H1 (cell line): Measurements from ENCODE around the gene LRBA. TPM values are rescaled to one million over a fixed set of nuclear protein-coding genes. Genes with fewer than 3 reads are reported as not detected.

Experiments
- CHD7 ChIP-seq: fragments of 300-600 bp; sonication (generic); IDR thresholded peaks from 2 replicates; pipeline ENCODE4 v1.7.1; 2012; ENCODE audit warnings: low read length, moderate library complexity, mild to moderate bottlenecking, inconsistent platforms; ENCODE audit not compliant: insufficient replicate concordance
- CTBP2 ChIP-seq: IDR thresholded peaks from 2 replicates; pipeline ENCODE4 v1.7.0; 2011; ENCODE audit warnings: borderline replicate concordance, mild to moderate bottlenecking, moderate library complexity, mixed read lengths, low read length; ENCODE audit not compliant: insufficient read depth, insufficient read length
- EGR1 ChIP-seq: IDR thresholded peaks from 2 replicates; pipeline ENCODE4 v1.6.1; 2011; ENCODE audit warnings: low read depth, low read length, borderline replicate concordance
- GTF2F1 ChIP-seq: IDR thresholded peaks from 2 replicates; pipeline ENCODE4 v1.6.1; 2012; ENCODE audit warnings: low read depth, low read length, improper control_type of control experiment, borderline replicate concordance
- KDM4A ChIP-seq: IDR thresholded peaks from one replicate; pipeline ENCODE4 v1.7.1; 2012; ENCODE audit warnings: low read depth, mild to moderate bottlenecking, moderate library complexity, low read length, inconsistent platforms; ENCODE audit not compliant: severe bottlenecking
- polyA plus RNA-seq, 7 experiments: library from polyadenylated mRNA; depleted of rRNA in 3 of 7; stranded (reverse) in 5 of 7; unstranded in 2 of 7; fragments of >200 nt in 5 of 7; fragments of 200-250 nt in 2 of 7; gene quantifications; 1 replicate in 5 of 7; 2 replicates in 1 of 7; 4 replicates in 1 of 7; pipeline versions ENCODE4 v1.2.1 to v1.2.3, GENCODE V29; 2011 to 2013; ENCODE audit warnings: missing spikeins in 2 of 7, mixed read lengths in 2 of 7
- total RNA-seq: library from RNA; stranded (reverse); fragmentation: NEBNext Ultra II Directional; extraction: Animal tissue kit (Norgen Biotek cat#: 25700); gene quantifications from 2 replicates; pipeline ENCODE4 v1.2.1, GENCODE V29; 2021

LRBA gene
- total and polyA plus RNA-seq, 2 of the 8 experiments (the other 6 are each of a cell fraction or from before 2014, with no cell fraction given): 54.6 to 83.2 TPM

- no peak for TF ChIP-seq CHD7
- no peak for TF ChIP-seq CTBP2
- TF ChIP-seq EGR1: no peak
- TF ChIP-seq GTF2F1: no peak
- TF ChIP-seq KDM4A: no peak
Measured at GRCh38 chr4:150252741-150253140, 762.3 kb downstream of the LRBA start (continued).
